Mammary epithelial cell (primary cell): ENCODE results near the gene ENOX2.

Source experiments
- EZH2 ChIP-seq: IDR thresholded peaks from 2 replicates; pipeline ENCODE4 v1.6.1; 2012; ENCODE audit warnings: low read length, inconsistent platforms, borderline replicate concordance
- TF ChIP-seq, protein P1 (sequence below), 2 donors: IDR thresholded peaks in 1 of 2; conservative IDR thresholded peaks in 1 of 2; 2 replicates each; pipeline ENCODE4 v1.5.1; 2011 to 2012; ENCODE audit warnings: inconsistent platforms in 2 of 2, low read length in 2 of 2, mild to moderate bottlenecking in 2 of 2, control low read depth in 1 of 2, low read depth in 1 of 2; ENCODE audit not compliant: insufficient read depth in 1 of 2; ENCODE audit errors: extremely low read depth in 1 of 2

DNA sequence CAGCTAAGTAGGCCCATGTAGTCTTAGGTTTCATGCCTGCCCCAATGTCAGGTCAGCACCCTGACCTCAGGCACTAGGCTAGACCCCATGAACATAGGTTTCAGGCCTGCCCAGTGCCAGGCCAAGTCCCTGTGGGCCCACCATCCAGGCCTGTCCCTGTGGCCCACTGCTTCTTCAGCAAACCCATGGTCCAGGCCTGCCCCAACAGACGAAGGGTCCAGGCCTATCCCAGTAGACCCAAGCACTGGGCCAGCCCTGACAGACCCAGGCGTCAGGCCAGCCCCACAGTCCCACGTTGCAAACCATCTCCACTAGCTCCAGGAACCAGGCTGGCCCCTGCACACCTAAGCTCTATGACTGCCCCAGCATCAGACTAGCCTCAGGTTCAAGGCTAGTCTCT lies 92.4 kb downstream of the ENOX2 start:
- TF ChIP-seq, protein P1, sequence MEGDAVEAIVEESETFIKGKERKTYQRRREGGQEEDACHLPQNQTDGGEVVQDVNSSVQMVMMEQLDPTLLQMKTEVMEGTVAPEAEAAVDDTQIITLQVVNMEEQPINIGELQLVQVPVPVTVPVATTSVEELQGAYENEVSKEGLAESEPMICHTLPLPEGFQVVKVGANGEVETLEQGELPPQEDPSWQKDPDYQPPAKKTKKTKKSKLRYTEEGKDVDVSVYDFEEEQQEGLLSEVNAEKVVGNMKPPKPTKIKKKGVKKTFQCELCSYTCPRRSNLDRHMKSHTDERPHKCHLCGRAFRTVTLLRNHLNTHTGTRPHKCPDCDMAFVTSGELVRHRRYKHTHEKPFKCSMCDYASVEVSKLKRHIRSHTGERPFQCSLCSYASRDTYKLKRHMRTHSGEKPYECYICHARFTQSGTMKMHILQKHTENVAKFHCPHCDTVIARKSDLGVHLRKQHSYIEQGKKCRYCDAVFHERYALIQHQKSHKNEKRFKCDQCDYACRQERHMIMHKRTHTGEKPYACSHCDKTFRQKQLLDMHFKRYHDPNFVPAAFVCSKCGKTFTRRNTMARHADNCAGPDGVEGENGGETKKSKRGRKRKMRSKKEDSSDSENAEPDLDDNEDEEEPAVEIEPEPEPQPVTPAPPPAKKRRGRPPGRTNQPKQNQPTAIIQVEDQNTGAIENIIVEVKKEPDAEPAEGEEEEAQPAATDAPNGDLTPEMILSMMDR (conservative IDR thresholded peaks at IDR 0.05 in 1 of 2, IDR thresholded peaks at IDR 0.05 in 1 of 2; ENCODE audit: extremely low read depth in 1 of 2, insufficient read depth in 1 of 2, low read depth in 1 of 2, low read length in 2 of 2), result no peak
- TF ChIP-seq EZH2, result no peak
